Liver (tissue), 9 donors: ENCODE measurements around the gene TERB2. TPM values are rescaled to one million over a fixed set of nuclear protein-coding genes. Genes with fewer than 3 reads are reported as not detected.
"Not testable (repeated sequence)": the region's sequence is repeated elsewhere in the genome, so short reads cannot be mapped to it uniquely, and the experiment has no call there.

Source experiments
- DNase-seq: peaks from one replicate; pipeline ENCODE4 v3.0.0-alpha.2; 2017; ENCODE audit warnings: low spot score
- H3K27ac ChIP-seq, 2 donors: one replicate each; pipeline ENCODE4 v1.7.0; 2013; ENCODE audit warnings: inconsistent platforms in 2 of 2, low read length in 2 of 2, control low read depth in 1 of 2, low read depth in 1 of 2, mild to moderate bottlenecking in 1 of 2
- H3K27me3 ChIP-seq, 4 donors: one replicate each; pipeline versions ENCODE4 v1.6.1 to v1.7.0; 2013; ENCODE audit warnings: low read length in 3 of 4, inconsistent platforms in 1 of 4, mild to moderate bottlenecking in 1 of 4, moderate library complexity in 1 of 4; ENCODE audit not compliant: control insufficient read depth in 4 of 4, insufficient read depth in 4 of 4
- H3K36me3 ChIP-seq, 4 donors: one replicate each; pipeline versions ENCODE4 v1.6.1 to v1.7.0; 2013; ENCODE audit warnings: low read length in 3 of 4, mild to moderate bottlenecking in 3 of 4, low read depth in 1 of 4, moderate library complexity in 1 of 4; ENCODE audit not compliant: control insufficient read depth in 4 of 4, insufficient read depth in 3 of 4
- H3K4me1 ChIP-seq, 4 donors: one replicate each; pipeline versions ENCODE4 v1.6.1 to v1.7.0; 2013; ENCODE audit warnings: low read length in 3 of 4, mild to moderate bottlenecking in 3 of 4, moderate library complexity in 1 of 4; ENCODE audit not compliant: control insufficient read depth in 4 of 4, insufficient read depth in 4 of 4
- H3K4me3 ChIP-seq, 3 donors: one replicate each; pipeline versions ENCODE4 v1.6.1 to v1.7.0; 2013; ENCODE audit warnings: low read length in 3 of 3, control low read depth in 1 of 3, low read depth in 1 of 3, mild to moderate bottlenecking in 1 of 3
- H3K9ac ChIP-seq, 2 donors: one replicate each; pipeline ENCODE4 v1.7.0; 2013; ENCODE audit warnings: low read length in 2 of 2, mild to moderate bottlenecking in 2 of 2, moderate library complexity in 2 of 2, control low read depth in 1 of 2, low read depth in 1 of 2
- H3K9me3 ChIP-seq, 4 donors: one replicate each; pipeline versions ENCODE4 v1.6.1 to v1.7.0; 2013; ENCODE audit warnings: low read length in 3 of 4; ENCODE audit not compliant: control insufficient read depth in 4 of 4
- HNF4G ChIP-seq: IDR thresholded peaks from 2 replicates; pipeline ENCODE4 v1.6.1; 2016; ENCODE audit warnings: antibody characterized with exemption
- JUND ChIP-seq, 2 donors: IDR thresholded peaks; 2 replicates each; pipeline ENCODE4 v1.6.1; 2016; ENCODE audit warnings: antibody characterized with exemption in 2 of 2
- NR2F2 ChIP-seq: IDR thresholded peaks from 2 replicates; pipeline ENCODE4 v1.6.1; 2016; ENCODE audit warnings: antibody characterized with exemption
- RAD21 ChIP-seq, 2 donors: IDR thresholded peaks; 2 replicates each; pipeline ENCODE4 v1.6.1; 2016; ENCODE audit warnings: antibody characterized with exemption in 2 of 2, mild to moderate bottlenecking in 2 of 2
- SP1 ChIP-seq: IDR thresholded peaks from 2 replicates; pipeline ENCODE4 v1.6.1; 2018; ENCODE audit warnings: antibody characterized with exemption, mild to moderate bottlenecking
- WGBS: extraction: QIAGEN DNeasy Blood & Tissue Kit; methylation state at CpG from one replicate; pipeline ENCODE4 v1.1.7; 2013; 5-methylcytosine and 5-hydroxymethylcytosine counted together
- polyA plus RNA-seq, 2 donors: library from polyadenylated mRNA; stranded (reverse) in 1 of 2; unstranded in 1 of 2; fragments of 200-250 nt in 1 of 2; fragments of >200 nt in 1 of 2; fragmentation: Nextera tagmentation in 1 of 2; extraction: Ambion mirVana in 1 of 2; gene quantifications; one replicate each; pipeline versions ENCODE4 v1.2.1 to v1.2.3, GENCODE V29; 2013 to 2015
- total RNA-seq, 2 donors: library from RNA; depleted of rRNA; stranded (reverse); fragments of >200 nt; gene quantifications; one replicate each; pipeline ENCODE4 v1.2.3, GENCODE V29; 2014
- TF ChIP-seq, protein P1 (sequence below): IDR thresholded peaks from 2 replicates; pipeline ENCODE4 v1.6.1; 2016; ENCODE audit warnings: antibody characterized with exemption
- TF ChIP-seq, protein P2 (sequence below): IDR thresholded peaks from 2 replicates; pipeline ENCODE4 v1.6.1; 2016; ENCODE audit warnings: antibody characterized with exemption, mild to moderate bottlenecking
- donor health status: healthy.
- donor health status: healthy.
- donor health status: healthy.
- donor health status: healthy.
- donor health status: healthy.

TERB2 gene
- total and polyA plus RNA-seq, 4 donors, result 0.08 TPM; not detected in 3

DNA sequence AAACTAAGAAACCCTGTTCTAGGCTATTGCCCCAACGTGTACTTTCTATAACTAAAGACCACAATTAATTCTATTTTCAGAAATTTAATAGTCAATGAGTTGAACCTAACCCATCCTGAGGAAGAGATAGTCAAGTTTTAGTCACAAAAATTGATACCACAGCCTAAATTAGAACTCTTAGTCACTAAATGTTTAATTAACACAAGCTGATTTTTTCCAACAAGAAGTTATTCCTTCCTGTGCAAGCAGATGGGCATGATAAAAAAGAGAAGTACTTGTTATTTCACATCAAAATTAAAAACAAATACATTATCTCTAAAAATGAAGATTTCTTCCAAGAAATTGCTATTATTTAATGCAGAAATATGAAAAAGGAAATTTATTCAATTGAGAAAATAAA lies 38.4 kb upstream of the TERB2 start (continued):
- TF ChIP-seq RAD21 (IDR thresholded peaks at IDR 0.05), result no peak

DNA sequence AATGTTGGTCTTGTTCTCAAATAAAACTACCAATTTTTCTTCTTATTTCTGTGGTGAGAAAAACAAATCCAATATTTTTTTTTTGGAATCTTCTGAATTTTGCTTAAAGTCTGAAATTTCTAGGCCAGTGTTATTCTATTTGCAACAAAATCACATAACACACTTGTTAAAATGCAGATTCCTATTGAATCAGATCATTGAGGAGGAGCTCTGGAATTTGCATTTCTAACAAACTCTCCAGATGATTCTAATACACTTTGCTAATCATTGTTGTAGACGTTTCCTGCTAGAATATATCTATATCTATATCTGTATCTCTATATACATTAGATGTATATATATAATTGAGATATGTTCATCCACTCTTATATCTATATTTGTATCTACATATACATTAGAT lies 27.8 kb upstream of the TERB2 start:
- not testable (repeated sequence) for H3K4me1 ChIP-seq, H3K4me3 ChIP-seq, H3K27me3 ChIP-seq, H3K9ac ChIP-seq, DNase-seq, H3K36me3 ChIP-seq, H3K27ac ChIP-seq, H3K9me3 ChIP-seq
- 67% methylated on average over 1 of the region's 1 CpG for WGBS

GRCh38 chr15:44930283-44930682 lies 26.2 kb upstream of the TERB2 start:
- not testable (repeated sequence) for H3K27me3 ChIP-seq, DNase-seq, H3K9me3 ChIP-seq, H3K27ac ChIP-seq, H3K4me3 ChIP-seq, H3K36me3 ChIP-seq, H3K9ac ChIP-seq, H3K4me1 ChIP-seq
- WGBS, result 29% methylated on average over 4 of the region's 4 CpGs

- H3K4me3 ChIP-seq, H3K4me1 ChIP-seq, H3K9ac ChIP-seq, H3K27me3 ChIP-seq, H3K27ac ChIP-seq, DNase-seq, H3K9me3 ChIP-seq, H3K36me3 ChIP-seq: not testable (repeated sequence)
- WGBS, result 14% methylated on average over 3 of the region's 3 CpGs
Measured at GRCh38 chr15:44958302-44958701, 1.8 kb downstream of the TERB2 start.

DNA sequence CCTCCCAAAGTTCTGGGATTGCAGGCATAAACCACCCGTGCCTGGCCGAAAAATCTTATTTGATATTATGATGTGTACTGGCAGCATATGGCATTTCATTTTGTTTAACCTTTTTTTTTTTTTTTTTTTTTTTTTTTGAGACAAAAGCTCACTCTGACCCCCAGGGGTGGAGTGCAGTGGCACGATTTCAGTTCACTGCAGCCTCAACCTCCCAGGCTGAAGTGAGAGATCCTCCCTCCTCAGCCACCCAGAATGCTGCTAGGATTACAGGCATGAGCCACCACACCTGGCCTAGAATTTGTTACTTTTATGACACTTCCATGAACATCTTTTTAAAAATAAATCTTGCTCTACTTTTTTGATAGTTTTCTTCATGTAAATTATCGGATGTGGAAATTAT lies 12.0 kb downstream of the TERB2 start:
- 61% methylated on average over 4 of the region's 4 CpGs for WGBS

More for the DNA sequence above, 12.0 kb downstream of the TERB2 start:
- Histone ChIP-seq H3K4me1 (no peaks in the 10 kb centered on the region), H3K27ac (no peak overlapping the region), H3K27me3 (no peaks in the 10 kb centered on the region), H3K9ac (no peak overlapping the region), H3K36me3 (no peaks in the 10 kb centered on the region), H3K4me3 (no peak overlapping the region), H3K9me3 (no peaks in the 10 kb centered on the region)
- DNase-seq, result no peak
- no peak for TF ChIP-seq NR2F2
- no peak for TF ChIP-seq HNF4G
- TF ChIP-seq JUND (IDR thresholded peaks at IDR 0.05), result no peak
- TF ChIP-seq, protein P1, sequence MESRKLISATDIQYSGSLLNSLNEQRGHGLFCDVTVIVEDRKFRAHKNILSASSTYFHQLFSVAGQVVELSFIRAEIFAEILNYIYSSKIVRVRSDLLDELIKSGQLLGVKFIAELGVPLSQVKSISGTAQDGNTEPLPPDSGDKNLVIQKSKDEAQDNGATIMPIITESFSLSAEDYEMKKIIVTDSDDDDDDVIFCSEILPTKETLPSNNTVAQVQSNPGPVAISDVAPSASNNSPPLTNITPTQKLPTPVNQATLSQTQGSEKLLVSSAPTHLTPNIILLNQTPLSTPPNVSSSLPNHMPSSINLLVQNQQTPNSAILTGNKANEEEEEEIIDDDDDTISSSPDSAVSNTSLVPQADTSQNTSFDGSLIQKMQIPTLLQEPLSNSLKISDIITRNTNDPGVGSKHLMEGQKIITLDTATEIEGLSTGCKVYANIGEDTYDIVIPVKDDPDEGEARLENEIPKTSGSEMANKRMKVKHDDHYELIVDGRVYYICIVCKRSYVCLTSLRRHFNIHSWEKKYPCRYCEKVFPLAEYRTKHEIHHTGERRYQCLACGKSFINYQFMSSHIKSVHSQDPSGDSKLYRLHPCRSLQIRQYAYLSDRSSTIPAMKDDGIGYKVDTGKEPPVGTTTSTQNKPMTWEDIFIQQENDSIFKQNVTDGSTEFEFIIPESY, result no peak
- TF ChIP-seq, protein P2, sequence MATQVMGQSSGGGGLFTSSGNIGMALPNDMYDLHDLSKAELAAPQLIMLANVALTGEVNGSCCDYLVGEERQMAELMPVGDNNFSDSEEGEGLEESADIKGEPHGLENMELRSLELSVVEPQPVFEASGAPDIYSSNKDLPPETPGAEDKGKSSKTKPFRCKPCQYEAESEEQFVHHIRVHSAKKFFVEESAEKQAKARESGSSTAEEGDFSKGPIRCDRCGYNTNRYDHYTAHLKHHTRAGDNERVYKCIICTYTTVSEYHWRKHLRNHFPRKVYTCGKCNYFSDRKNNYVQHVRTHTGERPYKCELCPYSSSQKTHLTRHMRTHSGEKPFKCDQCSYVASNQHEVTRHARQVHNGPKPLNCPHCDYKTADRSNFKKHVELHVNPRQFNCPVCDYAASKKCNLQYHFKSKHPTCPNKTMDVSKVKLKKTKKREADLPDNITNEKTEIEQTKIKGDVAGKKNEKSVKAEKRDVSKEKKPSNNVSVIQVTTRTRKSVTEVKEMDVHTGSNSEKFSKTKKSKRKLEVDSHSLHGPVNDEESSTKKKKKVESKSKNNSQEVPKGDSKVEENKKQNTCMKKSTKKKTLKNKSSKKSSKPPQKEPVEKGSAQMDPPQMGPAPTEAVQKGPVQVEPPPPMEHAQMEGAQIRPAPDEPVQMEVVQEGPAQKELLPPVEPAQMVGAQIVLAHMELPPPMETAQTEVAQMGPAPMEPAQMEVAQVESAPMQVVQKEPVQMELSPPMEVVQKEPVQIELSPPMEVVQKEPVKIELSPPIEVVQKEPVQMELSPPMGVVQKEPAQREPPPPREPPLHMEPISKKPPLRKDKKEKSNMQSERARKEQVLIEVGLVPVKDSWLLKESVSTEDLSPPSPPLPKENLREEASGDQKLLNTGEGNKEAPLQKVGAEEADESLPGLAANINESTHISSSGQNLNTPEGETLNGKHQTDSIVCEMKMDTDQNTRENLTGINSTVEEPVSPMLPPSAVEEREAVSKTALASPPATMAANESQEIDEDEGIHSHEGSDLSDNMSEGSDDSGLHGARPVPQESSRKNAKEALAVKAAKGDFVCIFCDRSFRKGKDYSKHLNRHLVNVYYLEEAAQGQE, result no peak
- no peak for TF ChIP-seq SP1
